Adrenal gland (tissue), 5 donors: ENCODE data around the gene EVPLL.
"Not testable (repeated sequence)": the region's sequence is repeated elsewhere in the genome, so short reads cannot be mapped to it uniquely, and the experiment has no call there.

Experiments
- CTCF ChIP-seq, 6 experiments: fragments of 450-650 bp in 4 of 6; fragments of 200-600 bp in 2 of 6; sonication (generic) in 1 of 6; IDR thresholded peaks; 1 replicate in 5 of 6; 2 replicates in 1 of 6; pipeline versions ENCODE4 v1.5.1 to v1.8.0; 2016 to 2021; ENCODE audit warnings: antibody characterized with exemption in 6 of 6, mild to moderate bottlenecking in 2 of 6, moderate library complexity in 1 of 6
- POLR2A ChIP-seq, 2 donors: fragments of 450-650 bp; IDR thresholded peaks; one replicate each; pipeline ENCODE4 v1.6.1; 2017; ENCODE audit warnings: antibody characterized with exemption in 2 of 2, mild to moderate bottlenecking in 2 of 2, moderate library complexity in 1 of 2
- donor health status: DM: no; HTN: no; CAD: no.

GRCh38 chr17:18388266-18388665, 10.7 kb downstream of the EVPLL start:
- not testable (repeated sequence) for TF ChIP-seq CTCF, POLR2A (IDR thresholded peaks at IDR 0.05)
